Glutamatergic neuron (in vitro differentiated cells): Measurements from ENCODE around the gene LYPD6B. TPM values are rescaled to one million over a fixed set of nuclear protein-coding genes. Genes with fewer than 3 reads are reported as not detected.
"Not testable (repeated sequence)": the region's sequence is repeated elsewhere in the genome, so short reads cannot be mapped to it uniquely, and the experiment has no call there.

Source experiments
- DNase-seq: peaks from one replicate; pipeline ENCODE4 v3.0.0; 2022
- H3K27ac Mint-ChIP-seq: one replicate; pipeline ENCODE4 v1.8.0; 2020; ENCODE audit warnings: mild to moderate bottlenecking, mixed read lengths, inconsistent platforms; ENCODE audit not compliant: unreplicated experiment
- H3K27me3 Mint-ChIP-seq: one replicate; pipeline ENCODE4 v1.8.0; 2020; ENCODE audit warnings: mild to moderate bottlenecking, moderate library complexity, mixed read lengths, inconsistent platforms; ENCODE audit not compliant: unreplicated experiment
- H3K36me3 Mint-ChIP-seq: one replicate; pipeline ENCODE4 v1.8.0; 2020; ENCODE audit warnings: mild to moderate bottlenecking, mixed read lengths, inconsistent platforms; ENCODE audit not compliant: unreplicated experiment
- H3K4me1 Mint-ChIP-seq: one replicate; pipeline ENCODE4 v1.8.0; 2020; ENCODE audit warnings: mild to moderate bottlenecking, low read depth, mixed read lengths, inconsistent platforms; ENCODE audit not compliant: unreplicated experiment
- H3K4me3 Mint-ChIP-seq: one replicate; pipeline ENCODE4 v1.8.0; 2020; ENCODE audit warnings: mild to moderate bottlenecking, mixed read lengths, inconsistent platforms; ENCODE audit not compliant: unreplicated experiment
- H3K9me3 Mint-ChIP-seq: one replicate; pipeline ENCODE4 v1.8.0; 2020; ENCODE audit warnings: mild to moderate bottlenecking, moderate library complexity, mixed read lengths, inconsistent platforms; ENCODE audit not compliant: unreplicated experiment
- CTCF ChIP-seq: fragments of 200-600 bp; sonication (generic); IDR thresholded peaks from one replicate; pipeline ENCODE4 v1.5.0; 2021; ENCODE audit not compliant: partially characterized antibody, unreplicated experiment
- total RNA-seq: library from RNA; stranded (reverse); fragmentation: NEBNext Ultra II Directional; extraction: Animal tissue kit (Norgen Biotek cat#: 25700); gene quantifications from one replicate; pipeline ENCODE4 v1.2.1, GENCODE V29; 2021; ENCODE audit not compliant: unreplicated experiment

Gene LYPD6B
- total RNA-seq, 1 donor from 2014 or later: 0.69 TPM

GRCh38 chr2:149225446-149225845 is 186.9 kb downstream of the LYPD6B start:
- no peak for TF ChIP-seq CTCF
- Mint-ChIP-seq H3K9me3 (no peaks in the 10 kb centered on the region), H3K27ac (no peak overlapping the region), H3K4me1 (peaks cover 10% of the 10 kb centered on the region), H3K4me3 (no peak overlapping the region), H3K27me3 (no peaks in the 10 kb centered on the region), H3K36me3 (no peaks in the 10 kb centered on the region)
- no peak for DNase-seq

- TF ChIP-seq CTCF: no peak
- Mint-ChIP-seq H3K9me3 (no peaks in the 10 kb centered on the region), H3K27me3 (peaks cover 2% of the 10 kb centered on the region), H3K4me3 (no peak overlapping the region), H3K27ac (no peak overlapping the region), H3K4me1 (peaks cover 7% of the 10 kb centered on the region), H3K36me3 (no peaks in the 10 kb centered on the region)
- no peak for DNase-seq
Measured at GRCh38 chr2:149226790-149227189, 188.3 kb downstream of the LYPD6B start.

GRCh38 chr2:149235816-149236375 is 197.4 kb downstream of the LYPD6B start:
- no peak for DNase-seq
- peaks cover 2% of the 10 kb centered on the region for H3K27me3 Mint-ChIP-seq
- no peaks in the 10 kb centered on the region for H3K4me1 Mint-ChIP-seq
- H3K27ac Mint-ChIP-seq: no peak overlapping the region
- no peak overlapping the region for H3K4me3 Mint-ChIP-seq
- no peak for TF ChIP-seq CTCF
- H3K36me3 Mint-ChIP-seq: no peaks in the 10 kb centered on the region
- H3K9me3 Mint-ChIP-seq: no peaks in the 10 kb centered on the region

- DNase-seq: no peak
- Mint-ChIP-seq H3K27me3 (no peaks in the 10 kb centered on the region), H3K9me3 (no peaks in the 10 kb centered on the region), H3K36me3 (no peaks in the 10 kb centered on the region), H3K4me1 (no peaks in the 10 kb centered on the region), H3K4me3 (no peak overlapping the region), H3K27ac (no peak overlapping the region)
- no peak for TF ChIP-seq CTCF
Measured at GRCh38 chr2:149236410-149236809, 197.9 kb downstream of the LYPD6B start.

- no peak overlapping the region for H3K4me3 Mint-ChIP-seq
- no peak for DNase-seq
- no peak for TF ChIP-seq CTCF
- no peak overlapping the region for H3K27ac Mint-ChIP-seq
- no peaks in the 10 kb centered on the region for H3K4me1 Mint-ChIP-seq
- H3K36me3 Mint-ChIP-seq: no peaks in the 10 kb centered on the region
- no peaks in the 10 kb centered on the region for H3K9me3 Mint-ChIP-seq
- H3K27me3 Mint-ChIP-seq: no peaks in the 10 kb centered on the region
Measured at GRCh38 chr2:149246186-149246585, 207.7 kb downstream of the LYPD6B start.

- not testable (repeated sequence) for H3K9me3 Mint-ChIP-seq
Measured at GRCh38 chr2:149251436-149251835, 212.9 kb downstream of the LYPD6B start.

GRCh38 chr2:149256877-149257276 is 218.4 kb downstream of the LYPD6B start:
- not testable (repeated sequence) for H3K4me3 Mint-ChIP-seq, DNase-seq, H3K27ac Mint-ChIP-seq, H3K27me3 Mint-ChIP-seq, H3K9me3 Mint-ChIP-seq, H3K4me1 Mint-ChIP-seq
- peaks cover 11% of the 10 kb centered on the region for H3K36me3 Mint-ChIP-seq

More at GRCh38 chr2:149251436-149251835, 212.9 kb downstream of the LYPD6B start:
- not testable (repeated sequence) for H3K4me3 Mint-ChIP-seq, H3K27me3 Mint-ChIP-seq, DNase-seq, H3K4me1 Mint-ChIP-seq, H3K27ac Mint-ChIP-seq
- H3K36me3 Mint-ChIP-seq: peaks cover 11% of the 10 kb centered on the region
